Erythroblast (primary cell): Measurements from ENCODE around the gene NLK.

Experiments
- GATA1 ChIP-seq: IDR thresholded peaks from 2 replicates; pipeline ENCODE4 v1.6.1; 2011; ENCODE audit warnings: low read depth, mild to moderate bottlenecking, control low read depth, low read length, moderate library complexity
- POLR2A ChIP-seq: IDR thresholded peaks from 2 replicates; pipeline ENCODE4 v1.6.1; 2011; ENCODE audit warnings: mild to moderate bottlenecking, low read length

DNA sequence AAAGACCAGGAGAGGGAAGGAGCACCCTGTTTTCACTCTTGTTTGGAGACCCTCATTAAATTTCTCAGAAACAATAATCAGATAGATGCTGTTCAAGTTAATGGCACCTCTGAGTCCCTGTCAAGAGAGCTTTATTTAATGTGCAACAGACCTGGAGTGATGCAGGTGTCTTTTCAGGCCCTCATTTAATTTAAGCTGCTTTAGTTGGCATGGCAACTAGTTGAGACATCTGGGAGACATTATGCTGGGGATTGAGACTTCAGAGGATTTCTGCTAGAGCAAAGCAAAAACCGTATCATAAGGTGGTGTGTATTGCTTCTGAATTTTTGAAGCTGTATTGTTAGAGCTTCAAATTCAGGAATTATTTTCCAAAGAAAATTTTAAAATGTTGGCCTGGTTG is 108.5 kb downstream of the NLK start:
- TF ChIP-seq POLR2A = no peak
- no peak for TF ChIP-seq GATA1
